Activated gamma-delta T cell treated with anti-CD3 and anti-CD28 coated beads, Interleukin-2, amount 50 U/mL, for 16 hours (primary cell): ENCODE measurements around the gene MYH4.

Experiments used
- DNase-seq: peaks from one replicate; pipeline ENCODE4 v3.0.0-alpha.2; 2020; ENCODE audit warnings: low read depth

MYH4 gene

DNA sequence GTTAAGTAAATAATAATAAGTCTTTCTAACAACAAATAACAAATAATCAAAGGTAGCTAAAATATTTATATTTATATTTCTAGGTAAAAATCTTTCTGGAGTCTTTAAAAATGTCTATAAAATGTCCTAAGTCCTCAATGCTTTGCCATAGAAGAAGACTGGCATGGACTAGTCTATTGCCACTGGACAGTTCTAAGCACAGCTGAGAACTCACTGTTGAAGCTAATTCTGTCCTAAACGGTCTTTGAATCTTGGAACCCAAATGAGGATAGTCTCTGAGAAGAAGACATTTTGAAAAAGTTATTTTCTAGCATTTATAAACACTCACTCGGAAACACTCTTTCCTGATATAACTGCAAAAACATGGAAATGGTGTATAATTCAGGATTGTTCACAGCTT, 48.1 kb downstream of the MYH4 start:
- DNase-seq, result no peak

DNA sequence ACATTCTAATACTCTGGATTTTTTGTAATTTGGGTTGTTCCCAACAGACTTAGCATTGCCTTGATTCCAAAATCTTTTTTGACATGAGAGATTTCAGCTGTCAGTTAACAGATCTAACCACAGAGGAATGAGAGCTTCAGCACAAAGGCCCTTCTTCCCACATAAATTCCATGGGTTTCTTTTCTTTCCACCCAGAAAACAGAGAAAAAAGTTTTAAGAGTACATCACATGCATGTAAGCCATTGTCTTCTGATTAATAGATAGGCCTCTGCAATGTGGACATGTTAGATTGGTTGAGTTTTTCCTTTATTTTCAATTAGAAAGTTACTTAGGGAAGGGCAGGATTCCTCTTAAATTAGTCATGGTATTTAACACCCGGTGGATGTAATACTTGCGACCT, 48.5 kb downstream of the MYH4 start:
- no peak for DNase-seq

DNA sequence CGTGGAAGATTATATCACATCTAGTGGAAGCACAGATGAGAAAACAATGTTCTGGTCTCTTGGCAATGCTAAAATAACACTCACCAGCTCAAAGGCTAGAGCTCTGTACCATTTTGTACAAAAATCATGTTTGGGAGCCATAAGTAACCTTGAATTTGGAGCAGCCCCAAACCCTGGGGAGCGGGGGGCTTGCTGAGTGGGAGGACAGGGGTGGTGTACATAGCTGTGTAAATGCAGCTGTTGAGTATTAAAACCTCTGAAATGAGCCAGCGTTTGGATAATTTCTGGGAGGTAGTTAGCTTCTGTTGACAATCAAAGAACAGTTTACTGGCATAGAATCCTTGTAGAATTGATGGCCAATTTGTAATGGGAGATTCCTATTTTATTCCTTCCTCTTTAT, 51.9 kb downstream of the MYH4 start:
- DNase-seq, result no peak

DNA sequence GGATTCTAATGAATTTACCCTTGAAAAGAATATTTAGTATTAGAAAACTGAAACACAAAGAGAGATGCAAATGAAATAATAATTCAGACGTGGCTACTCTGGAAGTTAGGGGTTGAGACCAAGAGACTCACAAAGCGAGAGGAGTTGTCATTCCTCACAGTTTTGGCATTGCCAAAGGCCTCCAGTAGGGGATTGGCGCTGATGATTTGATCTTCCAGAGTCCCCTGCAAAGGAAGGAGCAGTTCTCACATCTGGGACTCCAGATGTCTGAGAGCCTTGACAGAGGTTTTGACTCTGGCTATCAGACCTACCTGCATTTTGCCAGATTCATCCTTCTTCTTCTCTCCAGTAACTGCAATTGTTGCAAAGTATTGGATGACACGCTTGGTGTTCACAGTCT, 54.2 kb downstream of the MYH4 start:
- no peak for DNase-seq

DNA sequence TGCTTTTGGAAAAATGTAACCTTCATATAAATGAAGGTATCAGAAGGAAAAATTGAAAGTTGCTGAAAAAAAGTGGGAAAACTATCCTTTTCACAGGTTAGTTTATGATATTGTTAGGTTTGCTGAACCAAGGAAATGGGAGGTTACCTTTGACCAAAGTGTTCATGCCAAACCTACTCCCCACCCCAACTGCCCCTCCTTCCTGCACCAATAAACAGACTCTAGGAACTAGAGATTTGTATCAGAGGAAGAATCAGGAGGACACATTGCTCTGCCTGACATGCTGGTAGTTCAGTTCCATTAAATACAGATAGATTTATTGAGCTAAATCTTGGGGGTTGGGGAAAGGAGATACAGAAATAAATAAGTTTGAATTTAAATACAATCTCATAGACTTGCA, 65.8 kb downstream of the MYH4 start:
- no peak for DNase-seq

DNA sequence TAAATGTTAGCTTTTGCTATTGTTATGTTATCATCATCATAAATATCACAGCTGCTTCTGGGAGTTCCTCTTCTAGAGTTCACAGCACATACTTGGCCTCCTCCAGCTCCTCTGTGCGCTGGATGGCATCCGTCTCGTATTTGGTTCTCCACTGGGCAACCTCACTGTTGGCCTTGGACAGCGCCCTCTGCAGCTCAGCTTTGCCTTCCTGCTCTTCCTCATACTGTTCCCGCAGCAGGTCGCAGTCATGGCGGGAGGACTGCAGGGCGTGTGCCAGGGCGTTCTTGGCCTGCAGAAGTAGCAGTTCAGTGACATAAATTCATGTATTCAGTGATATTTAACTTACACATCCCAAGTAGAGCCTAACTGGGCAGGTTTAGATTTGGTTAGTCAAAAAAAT, 71.0 kb downstream of the MYH4 start:
- no peak for DNase-seq

DNA sequence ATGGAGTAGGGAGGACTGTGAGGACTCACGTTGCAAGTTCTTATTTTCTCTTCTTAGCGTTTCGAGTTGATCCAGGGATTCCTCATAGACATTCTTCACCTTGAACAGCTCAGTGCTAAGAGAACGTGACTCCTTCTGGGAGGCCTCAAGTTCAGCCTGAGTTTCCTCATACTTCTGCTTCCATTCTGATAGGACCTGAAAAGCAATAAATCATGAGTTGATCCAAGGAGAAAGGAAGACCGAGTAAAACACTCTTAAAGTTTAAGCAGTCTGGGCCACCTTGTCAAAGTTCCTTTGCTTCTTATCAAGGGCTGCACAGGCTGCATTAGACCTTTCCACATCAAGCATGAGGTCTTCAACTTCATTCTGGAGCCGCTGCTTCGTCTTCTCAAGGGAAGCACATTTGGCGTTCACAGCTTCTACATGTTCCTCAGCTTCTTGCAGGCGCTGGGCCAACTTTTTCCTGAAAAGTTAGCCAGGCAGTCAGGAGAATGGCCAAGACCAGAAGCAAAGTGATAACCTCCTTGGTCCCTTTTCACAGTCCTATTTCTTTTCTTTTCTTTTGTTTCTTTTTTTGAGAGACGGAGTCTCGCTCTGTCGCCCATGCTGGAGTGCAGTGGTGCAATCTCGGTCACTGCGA, 72.7 kb downstream of the MYH4 start:
- DNase-seq, result no peak

DNA sequence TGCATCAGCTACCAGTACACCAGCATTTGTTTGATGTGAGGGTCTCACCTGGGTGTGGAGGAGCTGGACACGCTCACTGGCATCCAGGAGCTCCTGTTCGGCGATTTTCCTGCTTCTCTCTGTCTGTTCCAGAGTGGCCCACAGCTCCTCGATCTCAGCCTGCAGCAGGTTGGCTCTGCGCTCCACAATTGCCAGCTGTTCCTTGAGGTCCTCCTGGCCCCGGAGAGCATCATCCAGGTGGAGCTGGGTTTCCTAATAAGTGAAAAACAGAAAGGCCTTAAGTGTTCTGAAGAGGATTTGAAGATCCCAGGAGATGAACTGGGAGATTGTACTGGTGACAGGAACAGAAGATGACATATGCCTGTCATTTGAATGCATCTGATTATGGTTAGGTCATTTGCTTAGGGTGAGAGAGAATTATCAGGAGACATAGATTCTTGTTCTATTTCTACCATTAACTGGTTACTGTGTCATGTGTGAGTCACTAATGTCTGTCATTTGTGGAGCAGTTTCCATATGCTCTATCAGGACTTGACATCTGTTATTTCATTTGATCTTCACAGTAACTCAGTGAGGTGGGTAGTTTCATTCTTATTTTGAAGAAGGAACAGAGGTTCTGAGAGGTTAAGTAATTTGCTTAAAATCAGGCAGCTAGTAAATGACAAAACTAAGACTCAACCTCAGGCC, 75.0 kb downstream of the MYH4 start:
- DNase-seq, result no peak
